Colonic mucosa (tissue), 4 donors: ENCODE data around the gene ARIH2. TPM values are rescaled to one million over a fixed set of nuclear protein-coding genes. Genes with fewer than 3 reads are reported as not detected.

ENCODE experiments used
- DNase-seq: peaks from one replicate; pipeline ENCODE4 v3.0.0-alpha.2; 2020
- H3K27ac ChIP-seq: fragments of 200-600 bp; one replicate; pipeline ENCODE4 v1.8.0; 2021
- H3K27me3 ChIP-seq: fragments of 200-600 bp; one replicate; pipeline ENCODE4 v1.8.0; 2021
- H3K36me3 ChIP-seq: fragments of 200-600 bp; one replicate; pipeline ENCODE4 v1.8.0; 2021
- H3K4me1 ChIP-seq: fragments of 200-600 bp; one replicate; pipeline ENCODE4 v1.8.0; 2021; ENCODE audit warnings: mild to moderate bottlenecking
- H3K4me3 ChIP-seq: fragments of 200-600 bp; one replicate; pipeline ENCODE4 v1.8.0; 2021
- H3K9ac ChIP-seq, 2 donors: one replicate each; pipeline ENCODE4 v1.7.0; 2013; ENCODE audit warnings: control low read depth in 2 of 2, low read depth in 2 of 2, low read length in 2 of 2
- H3K9me3 ChIP-seq: fragments of 200-600 bp; one replicate; pipeline ENCODE4 v1.8.0; 2021
- intact Hi-C: fragments of 100-400 bp; cut with DNase I; formaldehyde crosslinking; loops from one replicate; pipeline ENCODE4 v1.14.1; 2022
- total RNA-seq, 2 donors: library from RNA; stranded (reverse); fragmentation: NEBNext Ultra II Directional in 1 of 2; extraction: Animal tissue kit (Norgen Biotek cat#: 25700) in 1 of 2; gene quantifications; one replicate each; pipeline ENCODE4 v1.2.1, GENCODE V29; 2021
- TF ChIP-seq, protein P1 (sequence below): fragments of 200-600 bp; IDR thresholded peaks from one replicate; pipeline ENCODE4 v1.8.0; 2022; ENCODE audit warnings: antibody characterized with exemption, mild to moderate bottlenecking
- donor health status: healthy.
- donor health status: DM: no; HTN: no; CAD: no.
- donor health status: DM: no; HTN: no; CAD: no.

Gene ARIH2
- total RNA-seq, 2 donors from 2014 or later, result 55.6 to 77.4 TPM

- intact Hi-C loops, result no loop called here
- Histone ChIP-seq H3K4me3 (no peak overlapping the region), H3K27ac (no peak overlapping the region), H3K9me3 (no peaks in the 10 kb centered on the region), H3K36me3 (peaks cover under 1% of the 10 kb centered on the region), H3K4me1 (peaks cover 7% of the 10 kb centered on the region), H3K9ac (no peak overlapping the region), H3K27me3 (no peaks in the 10 kb centered on the region)
- TF ChIP-seq, protein P1, sequence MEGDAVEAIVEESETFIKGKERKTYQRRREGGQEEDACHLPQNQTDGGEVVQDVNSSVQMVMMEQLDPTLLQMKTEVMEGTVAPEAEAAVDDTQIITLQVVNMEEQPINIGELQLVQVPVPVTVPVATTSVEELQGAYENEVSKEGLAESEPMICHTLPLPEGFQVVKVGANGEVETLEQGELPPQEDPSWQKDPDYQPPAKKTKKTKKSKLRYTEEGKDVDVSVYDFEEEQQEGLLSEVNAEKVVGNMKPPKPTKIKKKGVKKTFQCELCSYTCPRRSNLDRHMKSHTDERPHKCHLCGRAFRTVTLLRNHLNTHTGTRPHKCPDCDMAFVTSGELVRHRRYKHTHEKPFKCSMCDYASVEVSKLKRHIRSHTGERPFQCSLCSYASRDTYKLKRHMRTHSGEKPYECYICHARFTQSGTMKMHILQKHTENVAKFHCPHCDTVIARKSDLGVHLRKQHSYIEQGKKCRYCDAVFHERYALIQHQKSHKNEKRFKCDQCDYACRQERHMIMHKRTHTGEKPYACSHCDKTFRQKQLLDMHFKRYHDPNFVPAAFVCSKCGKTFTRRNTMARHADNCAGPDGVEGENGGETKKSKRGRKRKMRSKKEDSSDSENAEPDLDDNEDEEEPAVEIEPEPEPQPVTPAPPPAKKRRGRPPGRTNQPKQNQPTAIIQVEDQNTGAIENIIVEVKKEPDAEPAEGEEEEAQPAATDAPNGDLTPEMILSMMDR, result no peak
- no peak for DNase-seq
Measured at GRCh38 chr3:49009396-49009795, 90.8 kb downstream of the ARIH2 start.

GRCh38 chr3:49012441-49013017 is 93.9 kb downstream of the ARIH2 start:
- Histone ChIP-seq H3K27ac (no peak overlapping the region), H3K9ac (no peak overlapping the region), H3K36me3 (peaks cover 10% of the 10 kb centered on the region), H3K4me3 (no peak overlapping the region), H3K27me3 (no peaks in the 10 kb centered on the region), H3K9me3 (no peaks in the 10 kb centered on the region), H3K4me1 (peaks cover 6% of the 10 kb centered on the region)
- intact Hi-C loops, result no loop called here
- no peak for DNase-seq
- TF ChIP-seq, protein P1, result no peak

DNA sequence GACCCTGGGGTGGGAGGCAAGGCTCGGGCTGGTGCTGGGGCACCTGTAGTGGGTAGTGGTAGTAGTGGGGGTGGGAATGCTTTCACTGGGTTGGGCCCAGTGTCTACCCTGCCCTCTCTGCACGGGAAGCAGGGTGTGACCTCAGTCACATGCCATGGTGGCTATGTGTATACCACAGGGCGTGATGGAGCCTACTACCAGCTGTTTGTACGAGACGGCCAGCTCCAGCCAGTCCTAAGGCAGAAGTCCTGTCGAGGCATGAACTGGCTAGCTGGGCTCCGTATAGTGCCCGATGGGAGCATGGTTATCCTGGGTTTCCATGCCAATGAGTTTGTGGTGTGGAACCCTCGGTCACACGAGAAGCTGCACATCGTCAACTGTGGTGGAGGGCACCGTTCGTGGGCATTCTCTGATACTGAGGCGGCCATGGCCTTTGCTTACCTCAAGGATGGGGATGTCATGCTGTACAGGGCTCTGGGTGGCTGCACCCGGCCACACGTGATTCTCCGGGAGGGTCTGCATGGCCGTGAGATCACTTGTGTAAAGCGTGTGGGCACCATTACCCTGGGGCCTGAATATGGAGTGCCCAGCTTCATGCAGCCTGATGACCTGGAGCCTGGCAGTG is 94.6 kb downstream of the ARIH2 start:
- Histone ChIP-seq H3K9me3 (no peaks in the 10 kb centered on the region), H3K36me3 (peaks cover 10% of the 10 kb centered on the region), H3K27ac (no peak overlapping the region), H3K4me3 (no peak overlapping the region), H3K27me3 (no peaks in the 10 kb centered on the region), H3K9ac (no peak overlapping the region), H3K4me1 (peaks cover 9% of the 10 kb centered on the region)
- intact Hi-C loops, result no loop called here
- TF ChIP-seq, protein P1, result no peak
- no peak for DNase-seq

DNA sequence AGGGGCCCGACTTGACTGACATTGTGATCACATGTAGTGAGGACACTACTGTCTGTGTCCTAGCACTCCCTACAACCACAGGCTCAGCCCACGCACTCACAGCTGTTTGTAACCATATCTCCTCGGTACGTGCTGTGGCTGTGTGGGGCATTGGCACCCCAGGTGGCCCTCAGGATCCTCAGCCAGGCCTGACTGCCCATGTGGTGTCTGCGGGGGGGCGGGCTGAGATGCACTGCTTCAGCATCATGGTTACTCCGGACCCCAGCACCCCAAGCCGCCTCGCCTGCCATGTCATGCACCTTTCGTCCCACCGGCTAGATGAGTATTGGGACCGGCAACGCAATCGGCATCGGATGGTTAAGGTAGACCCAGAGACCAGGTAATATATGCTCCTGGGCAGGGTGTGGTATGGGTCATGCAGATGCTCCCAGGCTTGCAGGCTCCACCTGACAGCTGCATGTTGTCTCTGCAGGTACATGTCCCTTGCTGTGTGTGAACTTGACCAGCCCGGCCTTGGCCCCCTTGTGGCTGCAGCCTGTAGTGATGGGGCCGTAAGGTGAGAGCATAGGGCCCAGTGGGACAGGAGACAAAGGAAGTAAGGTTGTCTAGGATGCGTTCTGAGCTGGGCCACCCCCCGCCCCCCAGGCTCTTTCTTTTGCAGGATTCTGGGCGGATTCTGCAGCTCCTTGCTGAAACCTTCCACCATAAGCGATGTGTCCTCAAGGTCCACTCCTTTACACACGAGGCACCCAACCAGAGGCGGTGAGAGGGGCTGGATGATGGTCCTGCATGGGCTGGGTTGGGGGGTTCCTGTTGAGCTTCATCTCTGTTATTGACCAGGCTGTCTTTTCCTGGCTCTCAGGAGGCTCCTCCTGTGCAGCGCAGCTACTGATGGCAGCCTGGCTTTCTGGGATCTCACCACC is 95.4 kb downstream of the ARIH2 start:
- H3K27me3 ChIP-seq, result no peaks in the 10 kb centered on the region
- TF ChIP-seq, protein P1, result peak; percentile 53
- no peak overlapping the region for H3K9ac ChIP-seq
- H3K4me3 ChIP-seq, result no peak overlapping the region
- no peak overlapping the region for H3K27ac ChIP-seq
- DNase-seq, result peak; percentile 61
- no peaks in the 10 kb centered on the region for H3K9me3 ChIP-seq
- intact Hi-C loops, result no loop called here
- H3K4me1 ChIP-seq, result peaks cover 10% of the 10 kb centered on the region
- H3K36me3 ChIP-seq, result peaks cover 10% of the 10 kb centered on the region

DNA sequence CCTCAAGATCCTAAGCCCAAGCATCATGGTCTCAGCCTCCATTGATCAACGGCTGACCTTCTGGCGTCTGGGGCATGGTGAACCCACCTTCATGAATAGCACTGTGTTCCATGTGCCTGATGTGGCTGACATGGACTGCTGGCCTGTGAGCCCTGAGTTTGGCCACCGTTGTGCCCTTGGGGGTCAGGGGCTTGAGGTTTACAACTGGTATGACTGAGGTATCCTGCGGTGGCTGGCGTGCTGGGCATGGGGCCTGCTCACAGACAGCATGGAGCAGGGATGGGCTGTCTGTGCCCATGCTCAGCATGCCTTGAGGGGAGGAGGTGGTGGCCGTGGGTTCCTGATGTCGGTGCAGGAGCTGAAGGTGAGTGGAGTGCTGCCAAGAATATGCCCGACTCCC is 96.4 kb downstream of the ARIH2 start:
- TF ChIP-seq, protein P1, result no peak
- H3K4me3 ChIP-seq, result no peak overlapping the region
- intact Hi-C loops, result no loop called here
- H3K27ac ChIP-seq, result no peak overlapping the region
- no peaks in the 10 kb centered on the region for H3K9me3 ChIP-seq
- peaks cover 12% of the 10 kb centered on the region for H3K4me1 ChIP-seq
- H3K36me3 ChIP-seq, result peaks cover 10% of the 10 kb centered on the region
- no peak for DNase-seq
- no peak overlapping the region for H3K9ac ChIP-seq
- H3K27me3 ChIP-seq, result no peaks in the 10 kb centered on the region
